HEK293 (cell line): ENCODE data around the gene CDK4.
A peak's percentile ranks its signal among the peaks of the same experiment; 100 is the strongest.

ENCODE experiments used
- CTCF ChIA-PET: fragments of 350-600 bp; formaldehyde crosslinking; extraction: SDS; loops from one replicate; lab custom pipeline; 2021; ENCODE audit warnings: antibody characterized with exemption; lab: Yijun Ruan, JAX
- POLR2A ChIA-PET: fragments of 300-600 bp; formaldehyde crosslinking; extraction: SDS; loops from one replicate; lab custom pipeline; 2020; ENCODE audit warnings: antibody characterized with exemption, inconsistent platforms; lab: Yijun Ruan, JAX
- H3K27ac ChIP-seq: fragments of 200-500 bp; sonication (Bioruptor generic); 2 replicates; pipeline ENCODE4 v1.5.1; 2014; ENCODE audit warnings: low read depth, low read length, control low read depth, inconsistent platforms; ENCODE audit errors: extremely low read depth
- H3K36me3 ChIP-seq, 2 experiments: fragments of 200-500 bp in 1 of 2; sonication (Bioruptor generic) in 1 of 2; 1 replicate in 1 of 2; 2 replicates in 1 of 2; pipeline ENCODE4 v1.5.1; 2014 to 2017; ENCODE audit warnings: inconsistent platforms in 2 of 2, low read length in 2 of 2; ENCODE audit not compliant: control insufficient read depth in 2 of 2, insufficient read depth in 1 of 2
- H3K4me1 ChIP-seq: fragments of 200-500 bp; sonication (Bioruptor generic); 2 replicates; pipeline ENCODE4 v1.5.1; 2014; ENCODE audit warnings: mild to moderate bottlenecking, low read length, inconsistent platforms; ENCODE audit not compliant: control insufficient read depth, insufficient read depth
- H3K4me3 ChIP-seq: 2 replicates; pipeline ENCODE4 v1.5.1; 2011; ENCODE audit warnings: low read depth, mild to moderate bottlenecking, control low read depth, low read length, moderate library complexity
- H3K9me3 ChIP-seq: fragments of 200-500 bp; sonication (Bioruptor generic); 2 replicates; pipeline ENCODE4 v1.5.1; 2014; ENCODE audit warnings: low read depth, low read length, inconsistent platforms; ENCODE audit not compliant: control insufficient read depth, insufficient read depth
- BCL11B ChIP-seq: fragments of 450-650 bp; formaldehyde crosslinking; IDR thresholded peaks from 2 replicates; pipeline ENCODE4 v1.5.1; 2016; ENCODE audit warnings: low read depth, missing biosample characterization, missing genetic modification characterization
- HOXD13 ChIP-seq: sonication (generic); formaldehyde crosslinking; IDR thresholded peaks from 2 replicates; pipeline ENCODE4 v1.8.0; 2022; ENCODE audit warnings: missing genetic modification reagents, borderline replicate concordance
- KLF10 ChIP-seq: fragments of 450-650 bp; IDR thresholded peaks from 2 replicates; pipeline ENCODE4 v1.5.1; 2018; ENCODE audit warnings: missing biosample characterization, mild to moderate bottlenecking, missing genetic modification characterization
- MEIS1 ChIP-seq: sonication (generic); formaldehyde crosslinking; IDR thresholded peaks from 2 replicates; pipeline ENCODE4 v1.8.1; 2022; ENCODE audit warnings: missing genetic modification reagents, mild to moderate bottlenecking, borderline replicate concordance
- PATZ1 ChIP-seq: fragments of 450-650 bp; formaldehyde crosslinking; IDR thresholded peaks from 2 replicates; pipeline ENCODE4 v1.5.1; 2016; ENCODE audit warnings: missing biosample characterization, missing genetic modification characterization
- RBAK ChIP-seq: fragments of 450-650 bp; formaldehyde crosslinking; IDR thresholded peaks from 2 replicates; pipeline ENCODE4 v1.5.1; 2016; ENCODE audit warnings: missing biosample characterization, missing genetic modification characterization
- SCRT1 ChIP-seq: fragments of 450-650 bp; formaldehyde crosslinking; IDR thresholded peaks from 2 replicates; pipeline ENCODE4 v1.5.1; 2016; ENCODE audit warnings: missing biosample characterization, missing genetic modification characterization, borderline replicate concordance
- ZBTB48 ChIP-seq: fragments of 450-650 bp; formaldehyde crosslinking; IDR thresholded peaks from 2 replicates; pipeline ENCODE4 v1.5.1; 2016; ENCODE audit warnings: missing biosample characterization, missing genetic modification characterization
- ZEB2 ChIP-seq: fragments of 450-650 bp; formaldehyde crosslinking; IDR thresholded peaks from 2 replicates; pipeline ENCODE4 v1.5.1; 2016; ENCODE audit warnings: missing biosample characterization, missing genetic modification characterization
- ZFHX2 ChIP-seq: fragments of 450-650 bp; formaldehyde crosslinking; conservative IDR thresholded peaks from 2 replicates; pipeline ENCODE4 v1.5.1; 2016; ENCODE audit warnings: missing biosample characterization, missing genetic modification characterization
- ZNF132 ChIP-seq: fragments of 450-650 bp; formaldehyde crosslinking; IDR thresholded peaks from 2 replicates; pipeline ENCODE4 v1.5.1; 2017; ENCODE audit warnings: missing biosample characterization, missing genetic modification characterization, borderline replicate concordance
- ZNF214 ChIP-seq: fragments of 450-650 bp; formaldehyde crosslinking; IDR thresholded peaks from 2 replicates; pipeline ENCODE4 v1.5.1; 2017; ENCODE audit warnings: missing biosample characterization, mild to moderate bottlenecking, missing genetic modification characterization, borderline replicate concordance
- ZNF23 ChIP-seq: fragments of 450-650 bp; formaldehyde crosslinking; IDR thresholded peaks from 2 replicates; pipeline ENCODE4 v1.5.1; 2016; ENCODE audit warnings: missing biosample characterization, missing genetic modification characterization, borderline replicate concordance
- ZNF24 ChIP-seq: fragments of 450-650 bp; formaldehyde crosslinking; IDR thresholded peaks from 2 replicates; pipeline ENCODE4 v1.5.1; 2016; ENCODE audit warnings: missing biosample characterization, missing genetic modification characterization
- ZNF510 ChIP-seq: fragments of 450-650 bp; formaldehyde crosslinking; IDR thresholded peaks from 2 replicates; pipeline ENCODE4 v1.5.1; 2018; ENCODE audit warnings: mild to moderate bottlenecking, missing genetic modification characterization, missing biosample characterization; ENCODE audit not compliant: insufficient replicate concordance
- ZNF513 ChIP-seq: fragments of 450-650 bp; IDR thresholded peaks from 2 replicates; pipeline ENCODE4 v1.5.1; 2018; ENCODE audit warnings: missing biosample characterization, missing genetic modification characterization
- ZNF521 ChIP-seq: fragments of 450-650 bp; formaldehyde crosslinking; IDR thresholded peaks from 2 replicates; pipeline ENCODE4 v1.5.1; 2017; ENCODE audit warnings: missing biosample characterization, mild to moderate bottlenecking, missing genetic modification characterization
- ZNF530 ChIP-seq: fragments of 450-650 bp; formaldehyde crosslinking; IDR thresholded peaks from 2 replicates; pipeline ENCODE4 v1.5.1; 2016; ENCODE audit warnings: low read depth, missing biosample characterization, missing genetic modification characterization
- ZNF544 ChIP-seq: fragments of 450-650 bp; formaldehyde crosslinking; IDR thresholded peaks from 2 replicates; pipeline ENCODE4 v1.5.0; 2017; ENCODE audit warnings: missing biosample characterization, missing genetic modification characterization
- ZNF555 ChIP-seq: fragments of 450-650 bp; formaldehyde crosslinking; conservative IDR thresholded peaks from 2 replicates; pipeline ENCODE4 v1.5.1; 2017; ENCODE audit warnings: missing biosample characterization, mild to moderate bottlenecking, missing genetic modification characterization, inconsistent platforms
- ZNF658 ChIP-seq: fragments of 450-650 bp; formaldehyde crosslinking; IDR thresholded peaks from 2 replicates; pipeline ENCODE4; 2016; ENCODE audit warnings: missing biosample characterization, missing genetic modification characterization
- ZNF704 ChIP-seq: fragments of 450-650 bp; formaldehyde crosslinking; IDR thresholded peaks from 2 replicates; pipeline ENCODE4 v1.5.1; 2016; ENCODE audit warnings: missing biosample characterization, missing genetic modification characterization
- ZNF785 ChIP-seq: fragments of 450-650 bp; formaldehyde crosslinking; IDR thresholded peaks from 2 replicates; pipeline ENCODE4 v1.5.1; 2016; ENCODE audit warnings: missing biosample characterization, missing genetic modification characterization
- TF ChIP-seq, protein P1 (sequence below): fragments of 450-650 bp; formaldehyde crosslinking; IDR thresholded peaks from 2 replicates; pipeline ENCODE4 v1.5.1; 2016; ENCODE audit warnings: missing biosample characterization, missing genetic modification characterization
- TF ChIP-seq, protein P2 (sequence below): fragments of 450-650 bp; formaldehyde crosslinking; IDR thresholded peaks from 2 replicates; pipeline ENCODE4 v1.5.1; 2016; ENCODE audit warnings: missing biosample characterization, missing genetic modification characterization

Gene CDK4

GRCh38 chr12:57766464-57767304 lies 14.6 kb upstream of the CDK4 start, which contains the start of gene CYP27B1 (continued):
- no peak for TF ChIP-seq SCRT1
- TF ChIP-seq MEIS1 (CRISPR knock-in tag) = no peak
- TF ChIP-seq ZNF513 = no peak
- no peak for TF ChIP-seq RBAK (tag by site-specific recombination)
- TF ChIP-seq ZNF214 (tag by site-specific recombination) = no peak
- TF ChIP-seq ZNF510 (tag by site-specific recombination) = no peak
- peak; percentile 74 for TF ChIP-seq PATZ1 (tag by site-specific recombination)
- TF ChIP-seq, protein P1, sequence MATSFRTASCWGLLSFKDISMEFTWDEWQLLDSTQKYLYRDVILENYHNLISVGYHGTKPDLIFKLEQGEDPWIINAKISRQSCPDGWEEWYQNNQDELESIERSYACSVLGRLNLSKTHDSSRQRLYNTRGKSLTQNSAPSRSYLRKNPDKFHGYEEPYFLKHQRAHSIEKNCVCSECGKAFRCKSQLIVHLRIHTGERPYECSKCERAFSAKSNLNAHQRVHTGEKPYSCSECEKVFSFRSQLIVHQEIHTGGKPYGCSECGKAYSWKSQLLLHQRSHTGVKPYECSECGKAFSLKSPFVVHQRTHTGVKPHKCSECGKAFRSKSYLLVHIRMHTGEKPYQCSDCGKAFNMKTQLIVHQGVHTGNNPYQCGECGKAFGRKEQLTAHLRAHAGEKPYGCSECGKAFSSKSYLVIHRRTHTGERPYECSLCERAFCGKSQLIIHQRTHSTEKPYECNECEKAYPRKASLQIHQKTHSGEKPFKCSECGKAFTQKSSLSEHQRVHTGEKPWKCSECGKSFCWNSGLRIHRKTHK (tag by site-specific recombination) = no peak
- TF ChIP-seq ZNF785 (tag by site-specific recombination) = no peak
- TF ChIP-seq ZNF658 = no peak
- no peak for TF ChIP-seq HOXD13 (CRISPR knock-in tag)
- no peak for TF ChIP-seq BCL11B (tag by site-specific recombination)
- no peak for TF ChIP-seq ZNF521
- peak; percentile 44 for TF ChIP-seq ZFHX2 (tag by site-specific recombination)
- no peak for TF ChIP-seq ZNF24 (tag by site-specific recombination)
- TF ChIP-seq ZNF544 (tag by site-specific recombination) = no peak
- TF ChIP-seq ZEB2 (tag by site-specific recombination) = peak; percentile 57
- no peak for TF ChIP-seq ZNF132 (tag by site-specific recombination)

DNA sequence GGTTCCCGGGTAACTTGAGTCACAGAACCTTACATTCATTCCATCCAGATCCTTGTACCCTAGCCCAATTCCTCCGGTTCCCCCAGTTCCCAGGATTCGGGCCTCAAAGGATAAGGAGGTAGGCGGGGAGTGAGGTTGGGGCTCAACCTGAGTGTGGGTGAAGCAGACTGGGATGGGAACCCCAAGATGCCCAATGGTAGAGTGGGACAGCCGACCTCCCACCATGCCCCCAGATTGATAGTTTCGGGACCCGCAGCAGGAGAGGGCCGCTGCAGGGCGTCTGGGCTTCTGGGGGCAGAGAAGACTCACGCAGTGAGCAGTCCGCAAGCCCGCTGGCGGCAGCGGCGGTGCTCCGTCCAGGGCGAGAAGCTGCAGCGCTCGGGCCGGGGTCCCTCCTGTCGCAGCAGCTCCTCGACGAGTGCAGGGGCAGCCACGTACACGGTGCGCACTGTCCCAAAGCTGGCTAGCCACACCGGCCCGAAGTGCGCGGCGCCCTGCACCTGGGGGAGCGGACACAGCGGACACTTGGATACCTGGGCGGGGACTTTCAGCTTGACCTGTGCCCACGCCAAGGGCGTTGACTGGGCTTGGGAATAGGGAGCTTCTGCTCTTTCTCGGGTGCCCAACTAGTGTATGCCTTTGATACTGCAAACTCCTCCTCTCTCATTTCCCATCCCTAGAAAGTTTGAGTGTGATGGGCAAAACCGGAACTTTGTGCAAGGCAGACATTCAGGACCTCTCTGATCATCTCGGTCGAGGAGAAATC lies 13.8 kb upstream of the CDK4 start:
- Histone ChIP-seq H3K9me3 (no peaks in the 10 kb centered on the region), H3K4me1 (peaks cover 15% of the 10 kb centered on the region), H3K27ac (no peak overlapping the region), H3K36me3 (peaks cover 0 to 35% of the 10 kb centered on the region in 2 experiments; a peak in 2 of 3 replicates), H3K4me3 (peak overlapping the region; percentile 24)
- POLR2A ChIA-PET = interaction anchor here (0.7 to 2.5 kb wide), 6 partner anchors 9 to 128 kb away, joined by 3 to 8 read pairs (median 4); partner anchors contain the start of genes CDK4 and TSPAN31
- CTCF ChIA-PET = interaction anchor here (0.5 to 3.8 kb wide), 8 partner anchors 10 to 173 kb away, joined by 3 to 26 read pairs (median 4); partner anchors contain the start of genes MARCHF9 and TSFM
- TF ChIP-seq ZBTB48 (tag by site-specific recombination) (no peak), MEIS1 (CRISPR knock-in tag) (no peak), ZNF704 (tag by site-specific recombination) (no peak), ZNF530 (tag by site-specific recombination) (no peak), ZNF555 (no peak), ZNF23 (tag by site-specific recombination) (no peak), ZNF544 (tag by site-specific recombination) (no peak), KLF10 (tag by site-specific recombination) (no peak)
- TF ChIP-seq, protein P2, sequence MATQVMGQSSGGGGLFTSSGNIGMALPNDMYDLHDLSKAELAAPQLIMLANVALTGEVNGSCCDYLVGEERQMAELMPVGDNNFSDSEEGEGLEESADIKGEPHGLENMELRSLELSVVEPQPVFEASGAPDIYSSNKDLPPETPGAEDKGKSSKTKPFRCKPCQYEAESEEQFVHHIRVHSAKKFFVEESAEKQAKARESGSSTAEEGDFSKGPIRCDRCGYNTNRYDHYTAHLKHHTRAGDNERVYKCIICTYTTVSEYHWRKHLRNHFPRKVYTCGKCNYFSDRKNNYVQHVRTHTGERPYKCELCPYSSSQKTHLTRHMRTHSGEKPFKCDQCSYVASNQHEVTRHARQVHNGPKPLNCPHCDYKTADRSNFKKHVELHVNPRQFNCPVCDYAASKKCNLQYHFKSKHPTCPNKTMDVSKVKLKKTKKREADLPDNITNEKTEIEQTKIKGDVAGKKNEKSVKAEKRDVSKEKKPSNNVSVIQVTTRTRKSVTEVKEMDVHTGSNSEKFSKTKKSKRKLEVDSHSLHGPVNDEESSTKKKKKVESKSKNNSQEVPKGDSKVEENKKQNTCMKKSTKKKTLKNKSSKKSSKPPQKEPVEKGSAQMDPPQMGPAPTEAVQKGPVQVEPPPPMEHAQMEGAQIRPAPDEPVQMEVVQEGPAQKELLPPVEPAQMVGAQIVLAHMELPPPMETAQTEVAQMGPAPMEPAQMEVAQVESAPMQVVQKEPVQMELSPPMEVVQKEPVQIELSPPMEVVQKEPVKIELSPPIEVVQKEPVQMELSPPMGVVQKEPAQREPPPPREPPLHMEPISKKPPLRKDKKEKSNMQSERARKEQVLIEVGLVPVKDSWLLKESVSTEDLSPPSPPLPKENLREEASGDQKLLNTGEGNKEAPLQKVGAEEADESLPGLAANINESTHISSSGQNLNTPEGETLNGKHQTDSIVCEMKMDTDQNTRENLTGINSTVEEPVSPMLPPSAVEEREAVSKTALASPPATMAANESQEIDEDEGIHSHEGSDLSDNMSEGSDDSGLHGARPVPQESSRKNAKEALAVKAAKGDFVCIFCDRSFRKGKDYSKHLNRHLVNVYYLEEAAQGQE = no peak
